GM19023 (cell line): ENCODE results near the gene SYTL3.

Experiments
- ATAC-seq: cut with Tn5 transposase; IDR thresholded peaks from one replicate; pipeline ENCODE4 v1.9.1; 2021; ENCODE audit warnings: mild to moderate bottlenecking, moderate library complexity; ENCODE audit not compliant: unreplicated experiment

Gene SYTL3

DNA sequence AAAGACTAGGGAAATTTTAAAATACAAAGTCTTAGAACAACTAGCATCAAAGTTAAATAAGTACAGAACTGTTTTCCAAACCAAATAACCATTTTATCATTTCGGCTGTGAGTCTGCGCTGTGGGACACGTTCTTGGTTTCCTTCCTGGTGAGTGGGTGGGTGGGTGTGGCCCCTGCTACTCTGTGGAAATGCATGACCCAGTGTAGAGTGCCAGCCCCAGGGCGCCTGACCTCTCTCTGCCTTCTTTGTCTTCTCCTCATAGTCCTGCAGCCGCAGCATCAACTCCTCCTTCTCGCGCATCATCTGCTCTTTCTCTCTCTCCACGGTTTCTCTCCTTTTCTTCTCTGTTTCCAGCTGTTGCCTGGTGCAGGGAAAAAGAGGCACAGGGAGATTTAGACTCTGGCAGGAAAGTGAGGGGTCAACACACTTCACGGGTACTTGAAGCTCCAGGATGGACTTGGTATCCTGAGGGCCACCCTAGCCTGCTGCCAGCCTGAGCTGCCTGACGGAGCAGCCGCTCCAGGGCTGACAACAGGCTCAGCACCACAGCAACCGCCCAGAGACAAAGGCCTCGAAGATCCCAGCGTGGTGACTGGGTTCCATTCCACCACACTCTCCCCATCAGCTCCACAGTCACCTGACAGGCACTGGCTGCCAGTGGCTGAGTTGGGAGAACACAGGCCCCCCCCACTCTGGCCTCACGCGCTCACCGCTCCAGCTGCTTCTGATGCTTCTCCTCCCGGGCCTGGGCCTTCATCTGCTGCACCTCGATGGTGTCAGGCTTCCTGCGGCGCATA, 120.9 kb downstream of the SYTL3 start:
- no peak for ATAC-seq

DNA sequence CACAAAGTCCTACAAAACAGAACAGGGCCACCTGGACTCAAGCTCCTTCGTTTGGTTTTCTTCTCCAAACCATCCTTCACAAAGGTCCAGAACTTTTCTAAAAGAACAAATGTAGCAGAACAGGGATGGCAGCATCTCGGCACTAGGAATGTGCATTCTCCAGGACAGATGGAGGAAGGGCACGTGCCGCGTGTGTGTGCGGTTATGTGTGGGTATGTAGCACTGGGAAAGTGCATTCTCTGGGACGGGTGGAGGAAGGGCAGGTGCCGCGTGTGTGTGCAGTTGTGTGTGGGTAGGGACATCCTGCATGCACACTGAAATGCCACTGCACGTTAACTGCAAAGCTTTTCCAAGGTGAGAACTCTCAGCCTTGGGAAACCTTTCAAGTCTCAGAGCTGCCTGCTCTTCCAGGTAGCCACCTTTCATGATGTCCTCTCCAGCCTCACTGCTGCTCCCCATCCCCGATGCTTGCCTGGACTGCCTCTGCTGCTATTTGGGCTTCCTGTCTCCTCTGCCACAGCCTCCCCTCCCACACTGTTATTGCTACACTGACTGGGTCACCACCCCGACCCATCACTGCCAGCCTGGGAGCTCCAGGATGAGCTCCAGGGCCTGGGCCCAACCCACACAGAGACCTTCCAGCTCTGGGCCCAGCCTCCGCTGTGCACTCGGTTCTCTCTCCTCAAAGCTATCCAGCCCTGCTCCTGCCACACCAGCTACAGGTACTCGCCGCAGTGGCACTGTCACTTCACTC, 121.7 kb downstream of the SYTL3 start:
- ATAC-seq, result no peak

DNA sequence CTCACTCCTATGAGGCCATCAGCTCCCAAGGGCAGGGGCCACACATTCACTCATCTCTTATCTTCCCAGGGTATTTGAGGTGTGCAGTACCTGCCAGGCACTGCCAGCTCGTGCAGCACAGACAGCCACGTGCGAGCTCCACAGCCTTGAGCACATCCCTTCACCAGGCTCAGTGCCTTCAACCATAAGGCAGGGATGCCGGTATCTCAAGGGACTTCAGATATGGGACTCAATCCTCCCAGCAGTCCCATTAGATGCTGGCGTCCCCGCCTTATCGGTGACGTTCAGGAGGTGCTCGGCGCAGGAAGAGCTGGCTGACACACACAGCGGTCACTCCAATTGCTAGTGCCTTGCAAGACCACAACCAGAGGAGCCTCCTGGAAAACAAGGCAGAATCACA, 122.3 kb downstream of the SYTL3 start:
- ATAC-seq, result no peak

DNA sequence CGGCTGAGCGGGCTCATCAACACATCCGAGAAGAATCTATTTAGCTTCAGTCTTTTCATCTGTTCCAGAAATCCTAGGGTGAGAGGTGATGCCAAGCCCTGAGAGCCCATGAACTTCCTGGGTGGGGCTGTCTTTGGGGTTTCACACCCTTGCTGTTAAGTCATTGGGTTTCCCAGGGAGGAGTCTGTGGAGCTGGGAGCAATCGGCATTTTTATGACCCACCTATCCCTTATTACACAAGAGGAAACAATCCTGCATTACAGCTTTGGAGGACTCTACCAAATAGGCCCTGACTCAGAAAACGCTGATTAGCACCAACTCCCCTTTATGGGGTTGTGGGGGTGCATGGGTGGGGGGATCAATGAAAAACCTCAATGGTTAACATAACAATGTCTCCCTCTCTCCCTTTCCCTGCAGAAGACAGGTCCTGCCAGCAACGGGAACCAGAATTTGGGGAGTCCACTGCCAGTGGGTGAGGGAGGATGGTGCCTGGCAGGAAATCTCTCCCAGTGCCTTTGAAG, 123.1 kb downstream of the SYTL3 start:
- no peak for ATAC-seq

DNA sequence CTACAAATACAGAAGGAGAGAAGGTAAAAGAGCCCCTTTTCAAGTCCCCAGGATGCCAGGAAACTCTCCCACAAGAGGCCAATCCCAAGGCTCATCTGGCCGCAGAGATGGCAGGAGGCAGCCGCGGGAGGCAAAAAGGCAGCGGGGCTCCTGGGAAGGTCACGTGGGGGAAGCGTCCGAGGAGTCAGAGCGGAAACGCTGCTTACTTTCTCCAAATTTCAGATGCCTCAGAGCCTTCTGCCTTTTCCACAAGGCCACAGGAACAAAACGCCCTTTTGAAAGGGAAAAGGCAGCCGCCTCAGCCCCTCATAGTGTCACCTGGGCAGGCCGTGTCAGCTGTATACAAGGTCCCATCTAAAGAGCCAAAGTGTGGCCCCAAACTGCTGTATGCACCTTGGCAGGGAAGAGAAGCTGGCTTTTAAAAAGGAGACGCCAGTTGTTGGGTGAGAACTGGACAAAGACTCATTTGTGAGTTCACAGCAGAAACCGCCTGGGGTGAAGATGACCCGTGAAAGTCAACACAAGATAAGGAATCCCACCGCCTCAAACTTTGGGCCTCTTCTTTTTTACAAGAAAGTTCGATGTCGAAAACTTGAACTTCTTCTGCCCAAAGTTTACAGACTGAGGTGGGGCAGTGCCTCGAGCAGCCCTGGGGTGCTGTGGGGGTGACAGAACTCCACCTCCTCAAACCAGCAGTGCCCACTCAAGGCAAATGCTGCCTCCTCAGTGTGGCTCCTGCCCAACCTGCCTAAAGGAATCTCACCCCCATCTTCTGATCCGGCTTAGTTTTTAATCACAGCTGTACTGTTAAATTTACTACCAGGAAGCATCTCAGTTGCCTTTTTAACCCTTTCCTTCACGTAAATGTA, 124.0 kb downstream of the SYTL3 start:
- no peak for ATAC-seq

DNA sequence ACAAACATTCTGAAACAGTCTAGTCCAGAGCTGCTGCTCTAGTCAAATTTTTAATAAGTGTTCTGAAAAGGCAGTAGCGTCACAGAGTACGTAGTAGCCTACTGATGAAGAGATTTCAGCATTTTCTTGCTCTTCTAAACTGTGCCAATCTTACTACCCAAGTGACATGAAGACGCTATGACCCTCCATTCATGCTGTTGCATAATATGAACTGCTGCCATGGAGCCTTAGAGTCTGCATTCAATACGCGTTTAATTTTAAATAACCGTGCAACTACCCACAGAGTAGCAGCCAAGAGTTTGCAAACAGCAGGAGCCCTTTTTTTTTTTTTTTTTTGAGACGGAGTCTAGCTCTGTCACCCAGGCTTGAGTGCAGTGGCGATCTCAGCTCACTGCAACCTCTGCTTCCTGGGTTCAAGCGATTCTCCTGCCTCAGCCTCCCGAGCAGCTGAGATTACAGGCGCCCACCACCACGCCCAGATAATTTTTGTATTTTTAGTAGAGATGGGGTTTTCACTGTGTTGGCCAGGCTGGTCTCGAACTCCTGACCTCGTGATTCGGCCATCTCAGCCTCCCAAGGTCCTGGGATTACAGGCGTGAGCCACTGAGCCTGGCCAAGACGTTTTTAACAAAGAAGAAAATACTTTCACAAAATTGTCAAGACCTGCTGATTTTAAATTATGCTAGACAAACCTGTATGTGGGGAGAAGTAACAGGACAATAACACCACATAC, 125.0 kb downstream of the SYTL3 start:
- no peak for ATAC-seq

DNA sequence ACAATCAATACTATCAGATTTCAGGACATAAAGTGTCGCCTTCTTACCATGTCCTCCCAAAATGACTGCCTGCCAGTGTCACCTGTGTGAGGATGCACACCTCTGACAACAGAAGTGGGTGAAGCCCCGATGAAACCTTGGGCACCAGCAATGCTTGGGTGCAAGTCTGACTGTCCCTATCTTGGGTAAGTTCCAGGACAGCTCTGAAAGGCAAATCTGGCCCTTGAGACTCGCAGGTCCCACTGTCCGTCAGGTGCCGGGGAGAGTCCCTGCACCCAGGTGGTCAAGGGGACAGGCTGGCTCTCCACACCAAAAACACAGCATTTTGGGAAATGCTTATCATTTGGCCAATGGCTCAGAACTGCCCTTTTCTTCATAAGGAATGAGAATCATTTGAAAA, 126.0 kb downstream of the SYTL3 start:
- no peak for ATAC-seq

DNA sequence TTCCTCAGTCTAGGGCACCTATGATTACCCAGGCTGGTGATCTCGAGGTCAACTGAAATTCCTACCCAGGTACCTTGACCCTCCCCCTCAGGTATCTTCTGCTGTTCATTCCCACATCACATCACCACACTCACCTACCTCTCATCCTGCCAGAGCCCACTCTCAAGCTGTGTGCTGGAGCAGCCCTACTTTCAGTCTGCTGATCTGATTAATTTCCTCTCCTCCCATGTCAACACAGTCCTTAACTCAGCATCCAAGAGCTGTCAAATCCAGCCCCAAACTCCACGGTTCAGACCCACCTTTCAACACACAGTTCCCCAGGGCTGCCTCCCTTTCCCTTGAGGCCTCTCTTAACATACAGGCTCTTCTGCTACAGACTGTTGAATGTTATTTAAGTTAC, 126.9 kb downstream of the SYTL3 start:
- ATAC-seq, result no peak

DNA sequence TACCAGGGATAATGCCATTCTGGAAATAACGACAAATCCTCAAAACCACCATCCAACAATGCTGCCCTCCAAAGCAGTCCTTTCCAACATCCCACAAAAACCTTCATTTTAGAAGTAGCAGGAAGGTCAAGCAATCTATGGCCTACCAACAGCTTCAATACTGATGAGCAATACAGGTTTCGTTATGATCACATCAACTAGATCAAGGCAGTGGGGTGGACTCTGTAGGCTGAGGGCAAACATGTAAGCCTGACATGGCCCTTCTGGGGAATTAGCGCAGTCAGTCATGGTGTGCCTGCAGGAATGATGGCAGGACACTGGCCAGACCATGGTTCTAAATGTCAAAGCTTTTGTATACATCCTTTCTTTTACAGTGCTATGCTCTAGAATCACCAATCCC, 127.7 kb downstream of the SYTL3 start:
- no peak for ATAC-seq

DNA sequence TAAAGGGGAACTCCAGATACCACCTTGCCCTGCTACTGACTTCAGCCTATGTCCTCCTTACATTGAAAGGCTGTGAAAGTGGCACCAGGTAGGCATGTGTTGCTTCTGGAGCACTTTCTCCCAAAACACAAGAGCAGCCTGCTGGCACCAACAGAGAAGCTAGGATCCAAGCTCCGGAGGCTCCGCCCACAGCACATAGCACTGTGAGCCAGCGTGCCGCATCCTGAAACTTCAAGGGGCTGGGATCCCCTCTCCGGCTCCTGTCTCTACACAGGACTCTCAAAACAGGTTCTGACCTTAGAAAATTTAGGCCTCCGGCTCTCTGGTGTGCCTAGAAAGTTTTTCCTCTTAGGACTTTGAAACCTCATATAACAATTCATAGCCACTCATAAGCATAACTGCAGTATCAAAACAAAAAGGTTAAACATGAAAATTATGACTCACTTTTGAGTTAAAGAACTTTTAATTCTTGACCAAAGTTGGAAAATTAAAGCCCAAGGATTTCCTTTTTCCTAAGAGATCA, 128.2 kb downstream of the SYTL3 start:
- no peak for ATAC-seq

DNA sequence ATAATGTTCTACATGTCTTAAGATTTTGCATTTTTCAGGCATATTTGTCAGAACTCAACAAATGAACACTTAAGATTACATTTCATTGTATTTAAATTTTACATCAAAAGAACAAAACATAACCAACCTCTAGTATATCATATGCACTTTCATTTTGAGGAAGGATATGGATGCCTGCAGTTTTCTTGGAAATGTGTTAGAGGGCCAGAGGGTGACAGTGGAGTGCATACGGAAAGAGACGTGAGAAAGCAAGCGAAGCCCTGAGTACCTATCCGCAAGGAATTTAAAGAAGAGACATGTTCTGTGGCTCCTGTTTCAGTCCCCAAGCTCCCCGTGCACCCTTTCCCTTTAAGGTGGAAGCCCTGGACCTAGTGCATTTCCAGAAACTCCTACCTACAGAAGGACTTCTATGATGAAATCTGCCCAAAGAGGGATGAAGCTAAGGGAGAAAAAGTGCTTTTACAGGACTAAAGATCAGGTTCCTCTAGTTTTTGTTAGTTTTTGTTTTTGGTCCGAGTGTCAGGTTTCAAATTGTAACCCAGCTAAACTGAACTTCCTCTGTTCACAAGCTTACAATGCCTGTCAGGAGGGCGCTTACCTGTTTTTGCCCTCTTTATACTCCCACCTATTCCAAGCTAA, 130.5 kb downstream of the SYTL3 start:
- ATAC-seq, result no peak

DNA sequence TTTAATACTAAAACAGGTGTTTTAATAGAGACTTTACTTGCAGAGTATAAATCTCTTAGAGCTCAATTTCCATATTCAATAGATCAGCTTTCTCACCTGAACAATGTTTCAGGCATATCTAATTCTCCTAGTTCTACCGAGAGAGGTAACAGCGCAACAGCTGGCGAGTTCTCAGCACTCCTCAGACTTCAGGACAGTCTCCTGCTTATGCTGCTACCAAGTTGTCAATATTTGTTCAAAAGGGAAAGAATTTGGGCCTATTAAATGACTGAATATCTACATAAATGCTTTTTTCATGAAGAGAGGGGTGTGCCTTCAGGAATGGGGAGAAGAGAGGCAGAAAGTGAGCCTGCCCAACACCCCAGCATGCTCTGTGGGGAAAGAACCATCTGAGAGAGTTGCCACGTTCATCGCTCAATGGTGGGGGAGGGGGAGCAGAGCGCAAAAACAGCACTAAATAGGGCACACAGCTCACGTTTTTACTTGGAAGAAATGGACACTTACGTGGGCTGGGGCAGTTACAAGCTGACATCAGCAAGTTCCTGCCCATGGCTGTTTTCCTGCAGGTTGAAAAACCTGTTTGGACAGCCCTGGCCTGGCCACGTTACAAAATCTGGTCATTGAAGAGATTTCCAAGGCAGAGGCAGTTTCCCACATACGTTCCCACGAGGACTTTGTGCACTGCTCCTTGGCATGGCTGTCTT, 131.3 kb downstream of the SYTL3 start:
- no peak for ATAC-seq

DNA sequence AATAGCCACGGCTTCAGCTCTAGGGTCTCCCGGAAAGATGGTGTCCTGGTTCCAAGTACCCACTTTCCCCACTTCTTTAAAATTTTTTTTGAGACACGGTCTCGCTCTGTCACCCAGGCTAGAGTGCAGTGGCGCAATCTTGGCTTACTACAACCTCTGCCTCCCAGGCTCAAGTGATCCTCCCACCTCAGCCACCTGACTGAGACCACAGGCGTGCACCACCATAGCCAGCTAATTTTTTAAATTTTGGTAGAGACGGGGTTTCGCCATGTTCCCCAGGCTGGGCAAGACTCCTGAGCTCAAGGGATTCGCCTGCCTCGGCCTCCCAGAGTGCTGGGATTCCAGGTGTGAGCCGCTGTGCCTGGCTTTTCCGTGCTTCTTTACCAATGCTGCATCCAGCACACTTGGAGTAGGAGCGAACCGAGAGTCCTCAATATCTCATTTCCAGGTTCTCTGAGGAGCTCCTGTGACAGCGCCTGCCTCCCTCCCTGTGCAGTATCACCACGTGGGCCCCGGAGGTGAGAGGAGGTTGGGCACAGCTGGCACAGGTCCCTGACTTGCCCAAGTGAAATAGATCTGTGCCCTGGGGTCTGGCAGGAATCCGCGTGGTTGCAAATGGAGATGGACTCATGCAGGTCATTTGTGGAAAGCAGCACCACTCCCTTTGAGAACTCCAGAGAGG, 132.0 kb downstream of the SYTL3 start:
- ATAC-seq, result no peak

DNA sequence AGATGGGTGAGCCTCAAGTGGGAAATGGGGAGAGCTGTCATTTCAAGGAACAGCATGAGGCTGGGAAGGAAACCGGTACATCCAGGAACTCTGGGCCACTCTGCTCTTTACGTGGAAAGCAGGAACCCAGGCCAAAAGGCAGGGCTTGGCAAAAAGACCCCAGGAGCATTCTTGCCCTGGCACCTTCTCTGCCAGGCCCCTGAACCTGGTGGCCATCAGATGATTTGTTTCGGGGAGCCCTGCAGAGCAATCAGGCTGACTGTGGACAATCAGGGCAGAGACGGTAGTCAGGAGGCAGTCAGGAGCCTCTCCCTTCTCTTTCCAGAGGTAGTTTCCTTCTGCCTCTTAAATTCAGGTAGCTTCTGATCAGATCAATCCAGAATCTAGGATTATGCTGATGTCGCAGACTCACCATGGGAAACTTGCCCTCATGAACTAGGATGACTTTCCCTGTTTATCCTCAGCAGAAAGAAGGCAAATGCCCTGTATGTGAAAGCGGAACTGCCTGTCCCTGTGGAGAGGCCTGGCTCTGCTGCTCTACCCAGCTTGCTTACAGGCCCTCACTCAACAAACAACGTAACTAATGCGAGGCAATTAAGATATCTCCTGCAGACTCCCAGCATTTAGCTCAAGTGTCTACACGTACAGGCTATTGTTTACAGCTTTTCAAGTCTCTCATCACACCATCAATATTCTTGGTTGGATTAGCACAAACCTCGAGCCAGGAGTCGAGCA, 132.7 kb downstream of the SYTL3 start:
- ATAC-seq, result no peak

DNA sequence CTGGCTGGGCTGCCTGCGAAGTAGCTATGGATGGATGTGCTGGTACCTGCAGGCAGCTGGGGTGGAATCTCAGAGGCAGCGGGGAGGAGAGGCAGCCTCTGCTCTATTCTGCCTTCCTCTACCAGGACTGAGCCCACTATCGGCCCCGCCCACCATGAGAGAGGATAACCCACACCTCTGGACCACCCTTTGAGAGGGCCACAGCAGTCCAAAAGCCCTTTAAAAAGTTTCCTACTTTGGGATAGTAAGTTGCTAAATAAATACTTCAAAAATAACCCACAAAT, 133.3 kb downstream of the SYTL3 start:
- no peak for ATAC-seq

DNA sequence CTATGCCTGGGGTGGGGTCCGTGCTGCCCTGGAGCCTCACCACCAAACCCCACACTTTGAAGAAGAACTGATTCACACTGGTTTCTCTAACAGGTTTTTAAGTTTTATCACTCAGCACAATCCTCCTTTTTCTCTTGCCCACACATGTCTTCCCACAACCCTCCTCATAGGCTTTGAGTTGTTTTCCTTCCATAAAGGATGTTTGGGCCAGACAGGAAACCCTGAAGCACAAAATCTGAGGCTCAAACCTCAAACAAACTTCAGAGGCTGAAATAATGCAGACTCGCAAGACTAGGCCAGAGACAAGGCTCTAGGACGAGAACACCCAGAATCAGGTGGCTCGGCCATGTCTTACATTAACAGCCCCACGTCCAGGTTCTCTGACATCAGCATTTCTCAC, 134.0 kb downstream of the SYTL3 start:
- no peak for ATAC-seq

DNA sequence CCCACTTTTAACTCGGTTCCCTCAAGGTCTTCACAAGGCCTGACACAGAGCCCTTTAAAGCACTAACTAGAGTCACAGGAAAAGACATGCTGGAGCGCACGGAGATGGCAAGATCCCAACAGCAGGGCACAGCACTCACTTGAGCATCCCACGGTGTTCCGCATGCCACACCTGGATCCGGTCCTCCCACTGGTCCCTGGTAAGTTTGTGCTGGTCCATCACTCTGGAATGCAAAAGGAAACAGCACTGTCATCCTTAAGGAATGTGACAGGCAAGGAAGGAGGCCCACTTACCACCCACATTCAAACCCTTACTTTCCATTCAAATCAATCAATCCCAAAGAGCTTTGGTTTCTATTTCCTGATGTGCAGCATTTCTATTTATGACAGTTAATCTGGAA, 134.7 kb downstream of the SYTL3 start:
- ATAC-seq, result no peak

DNA sequence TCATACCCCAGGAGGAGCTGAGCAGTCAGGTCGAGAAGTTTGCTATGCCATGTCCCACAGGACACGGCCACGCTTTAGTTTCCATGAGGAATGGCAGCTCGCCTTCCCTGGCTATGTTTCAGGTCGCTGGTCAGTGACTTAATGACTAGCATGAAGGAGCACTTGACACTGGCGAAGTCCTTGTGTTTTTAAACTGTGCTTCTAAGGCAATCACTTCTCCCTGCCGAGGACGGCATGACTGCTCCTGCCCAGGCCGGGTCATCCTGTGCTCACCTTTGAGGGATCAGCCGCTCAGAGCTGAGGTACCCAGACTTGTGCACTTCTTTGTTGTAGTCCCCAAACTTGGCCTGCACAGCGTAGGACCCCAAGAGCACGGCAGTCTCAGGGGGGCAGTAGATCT, 135.2 kb downstream of the SYTL3 start:
- ATAC-seq, result no peak
